Measurements from ENCODE around the gene SNX4. TPM values are rescaled to one million over a fixed set of nuclear protein-coding genes. Genes with fewer than 3 reads are reported as not detected.
"Not testable (repeated sequence)": the region's sequence is repeated elsewhere in the genome, so short reads cannot be mapped to it uniquely, and the experiment has no call there.

SNX4 gene
- total and polyA plus RNA-seq, 3 donors from 2014 or later, result 22.8 to 67.2 (median 60.7) TPM

GRCh38 chr3:125481786-125482185 is 38.2 kb downstream of the SNX4 start:
- Histone ChIP-seq H3K4me1 (no peaks in the 10 kb centered on the region), H3K27me3 (no peaks in the 10 kb centered on the region), H3K36me3 (ENCODE audit: low read depth, missing control alignments) (no peaks in the 10 kb centered on the region), H3K9me3 (no peaks in the 10 kb centered on the region), H3K4me3 (no peak overlapping the region), H3K27ac (no peak overlapping the region)
- intact Hi-C loops (cut with DNase I; ENCODE audit: low total_unique reads), result no loop called here
- TF ChIP-seq CTCF (IDR thresholded peaks at IDR 0.05) (no peak), POLR2A (IDR thresholded peaks at IDR 0.05) (no peak)
- no peak for DNase-seq
- 87 to 93% methylated on average over 2 of the region's 2 CpGs for WGBS, 2 donors

GRCh38 chr3:125481375-125481759 is 38.6 kb downstream of the SNX4 start:
- H3K9me3 ChIP-seq; H3K27me3 ChIP-seq; H3K4me3 ChIP-seq; H3K27ac ChIP-seq; H3K4me1 ChIP-seq; intact Hi-C loops (cut with DNase I; ENCODE audit: low total_unique reads); DNase-seq; H3K36me3 ChIP-seq (ENCODE audit: low read depth, missing control alignments): not testable (repeated sequence)
- 89 to 95% methylated on average over 9 of the region's 9 CpGs for WGBS, 2 donors

- WGBS, 2 donors, result 71 to 79% methylated on average over 2 of the region's 2 CpGs
- TF ChIP-seq POLR2A (IDR thresholded peaks at IDR 0.05) (no peak), CTCF (IDR thresholded peaks at IDR 0.05) (no peak)
- H3K27me3 ChIP-seq, result no peaks in the 10 kb centered on the region
- no peak for DNase-seq
- no peak overlapping the region for H3K4me3 ChIP-seq
- no peak overlapping the region for H3K27ac ChIP-seq
- H3K9me3 ChIP-seq, result no peaks in the 10 kb centered on the region
- H3K36me3 ChIP-seq (ENCODE audit: low read depth, missing control alignments), result no peaks in the 10 kb centered on the region
- no peaks in the 10 kb centered on the region for H3K4me1 ChIP-seq
- intact Hi-C loops (cut with DNase I; ENCODE audit: low total_unique reads), result no loop called here
Observed at GRCh38 chr3:125480656-125481374, 39.2 kb downstream of the SNX4 start.

DNA sequence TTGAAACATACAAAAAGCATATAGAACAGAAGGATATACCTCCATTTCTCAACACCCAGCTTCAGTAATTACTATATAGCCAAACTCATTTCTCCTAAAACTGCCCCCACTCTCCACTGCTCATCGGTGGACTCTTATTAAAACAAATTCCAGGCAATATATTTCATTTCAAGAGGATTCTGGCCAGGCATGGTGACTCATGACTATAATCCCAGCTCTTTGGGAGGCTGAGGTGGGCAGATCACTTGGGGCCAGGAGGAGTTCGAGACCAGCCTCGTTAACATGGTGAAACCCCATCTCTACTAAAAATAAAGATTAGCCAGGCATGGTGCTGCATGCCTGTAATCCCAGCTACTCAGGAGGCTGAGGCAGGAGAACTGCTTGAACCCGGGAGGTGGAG is 40.9 kb downstream of the SNX4 start:
- no peak for TF ChIP-seq POLR2A (IDR thresholded peaks at IDR 0.05)
- no peak for TF ChIP-seq CTCF (IDR thresholded peaks at IDR 0.05)
- H3K27me3 ChIP-seq, result no peaks in the 10 kb centered on the region
- DNase-seq, result no peak
- no peaks in the 10 kb centered on the region for H3K36me3 ChIP-seq (ENCODE audit: low read depth, missing control alignments)
- intact Hi-C loops (cut with DNase I; ENCODE audit: low total_unique reads), result no loop called here
- 91% methylated on average over 4 of the region's 4 CpGs for WGBS, 2 donors
- no peak overlapping the region for H3K4me3 ChIP-seq
- no peaks in the 10 kb centered on the region for H3K9me3 ChIP-seq
- no peak overlapping the region for H3K27ac ChIP-seq
- H3K4me1 ChIP-seq, result no peaks in the 10 kb centered on the region

GRCh38 chr3:125478326-125478725 is 41.7 kb downstream of the SNX4 start:
- TF ChIP-seq CTCF (IDR thresholded peaks at IDR 0.05) (no peak), POLR2A (IDR thresholded peaks at IDR 0.05) (no peak)
- no peaks in the 10 kb centered on the region for H3K4me1 ChIP-seq
- H3K27me3 ChIP-seq, result no peaks in the 10 kb centered on the region
- no peak overlapping the region for H3K27ac ChIP-seq
- H3K9me3 ChIP-seq, result no peaks in the 10 kb centered on the region
- no peaks in the 10 kb centered on the region for H3K36me3 ChIP-seq (ENCODE audit: low read depth, missing control alignments)
- intact Hi-C loops (cut with DNase I; ENCODE audit: low total_unique reads), result no loop called here
- no peak for DNase-seq
- H3K4me3 ChIP-seq, result no peak overlapping the region
- 81 to 84% methylated on average over 2 of the region's 2 CpGs for WGBS, 2 donors

Data from testis (tissue), 3 donors.